NCI-H510A treated with DMSO at 0.1 percent for 48 hours (cell line): Measurements from ENCODE around the gene PRKACG.

Experiments
- DNase-seq: peaks from one replicate; lab custom pipeline; 2025; lab: John Stamatoyannopoulos, UW

PRKACG gene

GRCh38 chr9:68981789-68982188, 32.1 kb downstream of the PRKACG start:
- no peak for DNase-seq

GRCh38 chr9:68980341-68980914, 33.5 kb downstream of the PRKACG start:
- no peak for DNase-seq

- no peak for DNase-seq
Observed at GRCh38 chr9:68979538-68980314, 34.2 kb downstream of the PRKACG start.

GRCh38 chr9:68978501-68978900, 35.4 kb downstream of the PRKACG start:
- no peak for DNase-seq

- no peak for DNase-seq
Observed at GRCh38 chr9:68978066-68978465, 35.8 kb downstream of the PRKACG start.

GRCh38 chr9:68975365-68976043, 38.4 kb downstream of the PRKACG start:
- DNase-seq = no peak

GRCh38 chr9:68974901-68975300, 39.0 kb downstream of the PRKACG start:
- DNase-seq = no peak

- no peak for DNase-seq
Observed at GRCh38 chr9:68974431-68974830, 39.5 kb downstream of the PRKACG start.

GRCh38 chr9:68973619-68974018, 40.3 kb downstream of the PRKACG start:
- no peak for DNase-seq

GRCh38 chr9:68970151-68970550, 43.8 kb downstream of the PRKACG start:
- no peak for DNase-seq

GRCh38 chr9:68969538-68969937, 44.4 kb downstream of the PRKACG start:
- DNase-seq = no peak

- DNase-seq = no peak
Observed at GRCh38 chr9:68967800-68968199, 46.1 kb downstream of the PRKACG start.

- no peak for DNase-seq
Observed at GRCh38 chr9:68966496-68966944, 47.4 kb downstream of the PRKACG start.

- no peak for DNase-seq
Observed at GRCh38 chr9:68964765-68965164, 49.1 kb downstream of the PRKACG start.

- DNase-seq = no peak
Observed at GRCh38 chr9:68964102-68964541, 49.8 kb downstream of the PRKACG start.

GRCh38 chr9:68963416-68963815, 50.5 kb downstream of the PRKACG start:
- DNase-seq = no peak
